H4 (cell line): ENCODE measurements around the gene ARHGDIA. TPM values are rescaled to one million over a fixed set of nuclear protein-coding genes. Genes with fewer than 3 reads are reported as not detected.

Experiments
- DNase-seq: peaks from one replicate; pipeline ENCODE4 v3.0.0-alpha.2; 2015; ENCODE audit warnings: low spot score
- total RNA-seq: library from RNA; depleted of rRNA; stranded (reverse); fragments of >200 nt; shearing (Covaris generic); gene quantifications from 2 replicates; pipeline ENCODE4 v1.2.3, GENCODE V29; 2014; rRNA removed

The ARHGDIA gene
- total RNA-seq, 1 experiment from 2014 or later = 78.2 TPM

- no peak for DNase-seq
Observed at GRCh38 chr17:81824595-81824994, 46.5 kb downstream of the ARHGDIA start.

- no peak for DNase-seq
Observed at GRCh38 chr17:81823820-81824550, 47.2 kb downstream of the ARHGDIA start.

GRCh38 chr17:81822996-81823819, 47.9 kb downstream of the ARHGDIA start:
- no peak for DNase-seq

- DNase-seq = no peak
Observed at GRCh38 chr17:81822312-81822637, 48.9 kb downstream of the ARHGDIA start.

- peak; percentile 88 for DNase-seq
Observed at GRCh38 chr17:81821603-81822311, 49.4 kb downstream of the ARHGDIA start.

- DNase-seq = no peak
Observed at GRCh38 chr17:81821147-81821546, 50.0 kb downstream of the ARHGDIA start.

GRCh38 chr17:81819708-81820107, 51.4 kb downstream of the ARHGDIA start:
- DNase-seq = no peak

GRCh38 chr17:81817758-81818147, 53.4 kb downstream of the ARHGDIA start:
- DNase-seq = no peak

Other genes starting within 250 kb of the ARHGDIA start
- gene NPLOC4, start 234.2 kb downstream of the ARHGDIA start, total RNA-seq = 55.0 and 63.7 TPM in 2 replicates
- 0.06 and 1.5 TPM in 2 replicates for gene TSPAN10, start 234.1 kb downstream of the ARHGDIA start, total RNA-seq
- gene PDE6G, start 214.8 kb downstream of the ARHGDIA start, total RNA-seq = not detected in 2 replicates
- 36.3 and 47.4 TPM in 2 replicates for gene OXLD1, start 204.7 kb downstream of the ARHGDIA start, total RNA-seq
- gene CCDC137, start 204.6 kb downstream of the ARHGDIA start, total RNA-seq = 10.7 and 16.7 TPM in 2 replicates
- gene ARL16, start 187.5 kb downstream of the ARHGDIA start, total RNA-seq = 31.1 and 47.5 TPM in 2 replicates
- gene HGS, start 187.3 kb downstream of the ARHGDIA start, total RNA-seq = 26.6 and 38.3 TPM in 2 replicates
- 16.9 and 21.9 TPM in 2 replicates for gene MRPL12, start 168.0 kb downstream of the ARHGDIA start, total RNA-seq
- gene SLC25A10, start 159.1 kb downstream of the ARHGDIA start, total RNA-seq = 51.6 and 77.0 TPM in 2 replicates
- not detected in 2 replicates for gene GCGR, start 67.2 kb downstream of the ARHGDIA start, total RNA-seq
- 13.7 and 14.9 TPM in 2 replicates for gene MCRIP1, start 38.0 kb downstream of the ARHGDIA start, total RNA-seq
- gene PPP1R27, start 36.3 kb downstream of the ARHGDIA start, total RNA-seq = not detected in 2 replicates
- 921 and 1,439 TPM in 2 replicates for gene P4HB, start 10.8 kb downstream of the ARHGDIA start, total RNA-seq
- gene ALYREF, start 20.2 kb upstream of the ARHGDIA start, total RNA-seq = 149 and 166 TPM in 2 replicates
- 189 and 222 TPM in 2 replicates for gene ANAPC11, start 20.4 kb upstream of the ARHGDIA start, total RNA-seq
- 0.04 TPM in 1 of 2 replicates, not detected in the other for gene NPB, start 30.9 kb upstream of the ARHGDIA start, total RNA-seq
- 34.7 and 39.0 TPM in 2 replicates for gene PCYT2, start 40.1 kb upstream of the ARHGDIA start, total RNA-seq
- 5.5 and 8.7 TPM in 2 replicates for gene SIRT7, start 46.8 kb upstream of the ARHGDIA start, total RNA-seq
- gene MAFG, start 56.4 kb upstream of the ARHGDIA start, total RNA-seq = 8.7 and 9.3 TPM in 2 replicates
- gene PYCR1, start 66.0 kb upstream of the ARHGDIA start, total RNA-seq = 92.4 and 128 TPM in 2 replicates
- not detected in 2 replicates for gene MYADML2, start 75.9 kb upstream of the ARHGDIA start, total RNA-seq
- gene NOTUM, start 89.8 kb upstream of the ARHGDIA start, total RNA-seq = 0.06 and 0.45 TPM in 2 replicates
- gene ASPSCR1, start 106.3 kb upstream of the ARHGDIA start, total RNA-seq = 24.9 and 32.5 TPM in 2 replicates
- 86.2 and 88.7 TPM in 2 replicates for gene CENPX, start 151.5 kb upstream of the ARHGDIA start, total RNA-seq
- 7.3 and 11.3 TPM in 2 replicates for gene LRRC45, start 152.0 kb upstream of the ARHGDIA start, total RNA-seq
- 15.1 and 21.6 TPM in 2 replicates for gene RAC3, start 160.3 kb upstream of the ARHGDIA start, total RNA-seq
- 99.5 and 107 TPM in 2 replicates for gene DCXR, start 166.4 kb upstream of the ARHGDIA start, total RNA-seq
- 9.1 and 9.9 TPM in 2 replicates for gene RFNG, start 180.5 kb upstream of the ARHGDIA start, total RNA-seq
- gene GPS1, start 180.6 kb upstream of the ARHGDIA start, total RNA-seq = 108 TPM in 2 replicates
- 44.9 and 64.5 TPM in 2 replicates for gene DUS1L, start 194.5 kb upstream of the ARHGDIA start, total RNA-seq
- gene FASN, start 226.9 kb upstream of the ARHGDIA start, total RNA-seq = 36.7 and 48.7 TPM in 2 replicates